A549 (cell line): ENCODE data around the gene AIPL1. TPM values are rescaled to one million over a fixed set of nuclear protein-coding genes. Genes with fewer than 3 reads are reported as not detected.

Experiments used
- ATAC-seq, 2 experiments: fragments of 200-7000 bp in 1 of 2; fragments of >200 bp in 1 of 2; cut with Nextera tagmentation in 1 of 2; cut with Tn5 transposase in 1 of 2; 3 replicates each; pipeline versions ENCODE4 v1.8.0 to v1.9.1; 2018 to 2020; ENCODE audit warnings: mild to moderate bottlenecking in 1 of 2, moderate library complexity in 1 of 2
- CTCF ChIA-PET: fragments of 300-600 bp; sonication (Branson Sonifier 250); formaldehyde crosslinking; extraction: SDS; loops from one replicate; lab custom pipeline; 2021; ENCODE audit warnings: antibody characterized with exemption, inconsistent platforms; lab: Yijun Ruan, JAX
- POLR2A ChIA-PET: fragments of 350-600 bp; formaldehyde crosslinking; extraction: SDS; loops from one replicate; lab custom pipeline; 2021; ENCODE audit warnings: antibody characterized with exemption, inconsistent platforms; lab: Yijun Ruan, JAX
- DNase-seq, 2 experiments: peaks; one replicate each; pipeline versions ENCODE4 v3.0.0 to v3.0.0-alpha.2; 2011 to 2016; ENCODE audit warnings: low read depth in 1 of 2, low spot score in 1 of 2
- FAIRE-seq: peaks from 2 replicates; lab custom pipeline; 2011; peaks lifted over from hg19 to GRCh38; lab: Jason Lieb, UNC
- H3K27ac ChIP-seq, 2 experiments: fragments of >200 bp; sonication (Bioruptor Twin); formaldehyde crosslinking; 3 replicates each; pipeline ENCODE4 v1.5.1; 2016 to 2017
- H3K4me1 ChIP-seq: fragments of >200 bp; sonication (Bioruptor Twin); formaldehyde crosslinking; 3 replicates; pipeline ENCODE4 v1.6.1; 2016
- H3K4me2 ChIP-seq: fragments of >200 bp; sonication (Bioruptor Twin); formaldehyde crosslinking; 3 replicates; pipeline ENCODE4 v1.6.1; 2016
- H3K4me3 ChIP-seq: fragments of >200 bp; sonication (Bioruptor Twin); formaldehyde crosslinking; 3 replicates; pipeline ENCODE4 v1.5.1; 2016
- H3K9me3 ChIP-seq: fragments of >200 bp; sonication (Bioruptor Twin); formaldehyde crosslinking; 3 replicates; pipeline ENCODE4 v1.6.1; 2016
- BCL3 ChIP-seq: fragments of >200 bp; sonication (Bioruptor Twin); formaldehyde crosslinking; IDR thresholded peaks from 3 replicates; pipeline ENCODE4 v1.6.1; 2016
- CBX8 ChIP-seq: fragments of 200-600 bp; sonication (generic); IDR thresholded peaks from 2 replicates; pipeline ENCODE4 v1.6.1; 2016
- CEBPB ChIP-seq, 2 experiments: fragments of >200 bp in 1 of 2; sonication (Bioruptor Twin) in 1 of 2; formaldehyde crosslinking in 1 of 2; IDR thresholded peaks; 2 replicates each; pipeline ENCODE4 v1.6.1; 2012 to 2016
- CHD2 ChIP-seq: fragments of 150-350 bp; IDR thresholded peaks from 2 replicates; pipeline ENCODE4 v1.6.1; 2014; ENCODE audit warnings: low read length; ENCODE audit not compliant: partially characterized antibody
- CHD4 ChIP-seq: fragments of 200-600 bp; sonication (generic); IDR thresholded peaks from 2 replicates; pipeline ENCODE4 v1.6.1; 2016; ENCODE audit warnings: antibody characterized with exemption, mild to moderate bottlenecking, borderline replicate concordance
- CTCF ChIP-seq: fragments of >200 bp; sonication (Bioruptor Twin); formaldehyde crosslinking; IDR thresholded peaks from 3 replicates; pipeline ENCODE4 v1.5.1; 2016
- E2F6 ChIP-seq: IDR thresholded peaks from 2 replicates; pipeline ENCODE4 v1.6.1; 2012; ENCODE audit warnings: low read depth, borderline replicate concordance
- EHMT2 ChIP-seq: fragments of 200-600 bp; sonication (generic); IDR thresholded peaks from 2 replicates; pipeline ENCODE4 v1.6.1; 2016; ENCODE audit warnings: antibody characterized with exemption, low read depth, mild to moderate bottlenecking, moderate library complexity
- ELK1 ChIP-seq: fragments of 150-350 bp; IDR thresholded peaks from 2 replicates; pipeline ENCODE4 v1.6.1; 2014; ENCODE audit warnings: low read depth, mild to moderate bottlenecking, low read length
- EP300 ChIP-seq, 2 experiments: fragments of >200 bp; sonication (Bioruptor Twin); formaldehyde crosslinking; IDR thresholded peaks; 2 replicates in 1 of 2; 3 replicates in 1 of 2; pipeline ENCODE4 v1.6.1; 2016 to 2017
- FOSB ChIP-seq: fragments of 250-450 bp; sonication (Bioruptor Pico); IDR thresholded peaks from 2 replicates; pipeline ENCODE4 v1.5.0; 2020; ENCODE audit warnings: mild to moderate bottlenecking, moderate library complexity
- HMGXB4 ChIP-seq: fragments of 250-450 bp; sonication (Bioruptor Pico); IDR thresholded peaks from 2 replicates; pipeline ENCODE4 v1.5.0; 2021; ENCODE audit warnings: mild to moderate bottlenecking, moderate library complexity, borderline replicate concordance
- HOXB13 ChIP-seq: fragments of 250-450 bp; sonication (Bioruptor Pico); IDR thresholded peaks from 2 replicates; pipeline ENCODE4 v1.5.0; 2020; ENCODE audit warnings: low read depth, mild to moderate bottlenecking, moderate library complexity
- KDM1A ChIP-seq: fragments of 200-600 bp; sonication (generic); IDR thresholded peaks from 2 replicates; pipeline ENCODE4 v1.6.1; 2016; ENCODE audit warnings: low read depth, mild to moderate bottlenecking
- MAZ ChIP-seq: fragments of 150-350 bp; IDR thresholded peaks from 2 replicates; pipeline ENCODE4 v1.6.1; 2014; ENCODE audit warnings: antibody characterized with exemption, low read depth, low read length, borderline replicate concordance
- POLR2A ChIP-seq: IDR thresholded peaks from 2 replicates; pipeline ENCODE4 v1.6.1; 2012; ENCODE audit warnings: mild to moderate bottlenecking, low read length
- REST ChIP-seq: fragments of 200-600 bp; sonication (generic); IDR thresholded peaks from 2 replicates; pipeline ENCODE4 v1.6.1; 2016; ENCODE audit warnings: antibody characterized with exemption, mild to moderate bottlenecking, moderate library complexity
- RNF2 ChIP-seq: fragments of 200-600 bp; sonication (generic); IDR thresholded peaks from 2 replicates; pipeline ENCODE4 v1.6.1; 2016; ENCODE audit warnings: low read depth, mild to moderate bottlenecking, antibody characterized with exemption, moderate library complexity, borderline replicate concordance
- TP53 ChIP-seq: fragments of 250-450 bp; sonication (Bioruptor Pico); IDR thresholded peaks from 2 replicates; pipeline ENCODE4 v1.5.0; 2021; ENCODE audit warnings: mild to moderate bottlenecking, moderate library complexity
- ZC3H11A ChIP-seq: fragments of 450-650 bp; IDR thresholded peaks from 2 replicates; pipeline ENCODE4 v1.6.1; 2014; ENCODE audit warnings: antibody characterized with exemption, mild to moderate bottlenecking
- WGBS: methylation state at CpG from one replicate; pipeline ENCODE4 v1.1.6; 2017; ENCODE audit errors: missing lambda C conversion rate; 5-methylcytosine and 5-hydroxymethylcytosine counted together
- polyA plus RNA-seq, 4 experiments: library from polyadenylated mRNA; depleted of rRNA in 3 of 4; stranded (reverse); fragments of >200 nt; fragmentation: RNase III in 1 of 4; extraction: RNeasy Plus Mini Kit Qiagen cat#74134 plus additional on column Dnase treatment in 1 of 4; gene quantifications; 2 replicates in 3 of 4; 3 replicates in 1 of 4; pipeline ENCODE4 v1.2.3, GENCODE V29; 2011 to 2017

Gene AIPL1
- polyA plus RNA-seq, 2 of the 4 experiments (the other 2 are of a cell fraction), result not detected

GRCh38 chr17:6386041-6386630 is 48.8 kb downstream of the AIPL1 start:
- ChIA-PET POLR2A (no interaction called here), CTCF (interaction anchor here (0.6 kb wide), 1 partner anchor 1026 kb away, joined by 3 read pairs; no protein-coding TSS in a partner anchor)
- ATAC-seq, result no peak
- TF ChIP-seq RNF2 (no peak), REST (no peak), CTCF (no peak), CHD4 (no peak), HMGXB4 (CRISPR knock-in tag) (no peak), E2F6 (no peak), CBX8 (no peak), TP53 (no peak), KDM1A (no peak), MAZ (no peak), ELK1 (no peak), CHD2 (no peak), HOXB13 (no peak), EHMT2 (no peak), EP300 (IDR thresholded peaks at IDR 0.05) (no peak), FOSB (CRISPR knock-in tag) (no peak), CEBPB (IDR thresholded peaks at IDR 0.05) (no peak), BCL3 (no peak), ZC3H11A (no peak), POLR2A (no peak)
- Histone ChIP-seq H3K4me3 (no peak overlapping the region), H3K4me2 (no peak overlapping the region), H3K27ac (no peak overlapping the region), H3K9me3 (no peaks in the 10 kb centered on the region), H3K4me1 (0 out of 3 replicates have a peak, but pooled peaks cover 3% of the 10 kb centered on the region)
- WGBS, result 48% methylated on average over 9 of the region's 9 CpGs
- no peak for DNase-seq
- FAIRE-seq, result no peak
